ENCODE measurements around the gene AMN1.
"Not testable (repeated sequence)": the region's sequence is repeated elsewhere in the genome, so short reads cannot be mapped to it uniquely, and the experiment has no call there.

The AMN1 gene

GRCh38 chr12:31745242-31745641 is 16.4 kb upstream of the AMN1 start:
- H3K9me2 ChIP-seq (replicated peaks; ENCODE audit: low read depth, low read length) = no peaks in the 10 kb centered on the region
- H3K9ac ChIP-seq (ENCODE audit: low read depth, low read length, poor library complexity, severe bottlenecking) = no peak overlapping the region
- H3K4me1 ChIP-seq (ENCODE audit: insufficient read depth, low read length, poor library complexity, severe bottlenecking) = peaks cover 43% of the 10 kb centered on the region

DNA sequence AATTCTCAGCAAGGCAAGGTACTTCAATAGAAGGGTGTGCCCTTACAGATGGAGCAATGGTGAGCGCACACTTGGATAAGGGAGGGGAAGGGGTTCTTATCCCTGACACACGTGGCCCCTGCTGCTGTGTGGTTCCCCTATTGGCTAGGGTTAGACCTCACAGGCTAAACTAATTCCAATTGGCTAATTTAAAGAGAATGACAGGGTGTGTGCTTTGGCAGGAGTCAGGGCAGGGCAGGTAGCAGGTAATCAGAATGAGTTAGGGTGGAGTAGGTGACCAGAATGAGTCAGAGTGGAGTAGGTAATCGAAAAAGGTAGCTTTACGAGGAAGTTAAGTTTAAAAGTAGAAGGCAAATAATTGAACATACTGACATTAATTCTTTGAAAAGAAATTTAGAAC is 15.5 kb upstream of the AMN1 start:
- not testable (repeated sequence) for H3K4me3 ChIP-seq (ENCODE audit: low read length, poor library complexity, severe bottlenecking); H2AFZ ChIP-seq (ENCODE audit: low read length); H3K9ac ChIP-seq (ENCODE audit: low read depth, low read length, poor library complexity, severe bottlenecking); H3K79me2 ChIP-seq (ENCODE audit: insufficient read depth, low read length); H3K9me2 ChIP-seq (replicated peaks; ENCODE audit: low read depth, low read length); H3K4me2 ChIP-seq (ENCODE audit: low read depth, low read length, poor library complexity, severe bottlenecking); H3K27me3 ChIP-seq (ENCODE audit: insufficient read depth, low read length, poor library complexity, severe bottlenecking); H4K20me1 ChIP-seq (ENCODE audit: insufficient read depth, low read length, poor library complexity, severe bottlenecking); H3K36me3 ChIP-seq (ENCODE audit: insufficient read depth, low read length); H3F3A ChIP-seq (ENCODE audit: low read depth); H3K9me3 ChIP-seq (ENCODE audit: insufficient read depth, low read depth, low read length)
- peaks cover 43% of the 10 kb centered on the region for H3K4me1 ChIP-seq (ENCODE audit: insufficient read depth, low read length, poor library complexity, severe bottlenecking)

More at GRCh38 chr12:31745242-31745641, 16.4 kb upstream of the AMN1 start:
- Histone ChIP-seq H3K9me3 (ENCODE audit: insufficient read depth, low read depth, low read length) (peaks cover 5% of the 10 kb centered on the region; the same call in 1 of the 2 replicates), H4K20me1 (ENCODE audit: insufficient read depth, low read length, poor library complexity, severe bottlenecking) (no peaks in the 10 kb centered on the region), H3K36me3 (ENCODE audit: insufficient read depth, low read length) (no peaks in the 10 kb centered on the region), H3K79me2 (ENCODE audit: insufficient read depth, low read length) (no peaks in the 10 kb centered on the region), H3K27me3 (ENCODE audit: insufficient read depth, low read length, poor library complexity, severe bottlenecking) (no peaks in the 10 kb centered on the region), H2AFZ (ENCODE audit: low read length) (no peak overlapping the region), H3K4me3 (ENCODE audit: low read length, poor library complexity, severe bottlenecking) (no peak overlapping the region), H3F3A (ENCODE audit: low read depth) (peaks cover 4% of the 10 kb centered on the region; the same call in 1 of the 2 replicates), H3K4me2 (ENCODE audit: low read depth, low read length, poor library complexity, severe bottlenecking) (no peak overlapping the region)
- no peak for TF ChIP-seq EZH2phosphoT487 (IDR thresholded peaks at IDR 0.05; ENCODE audit: borderline replicate concordance)

DNA sequence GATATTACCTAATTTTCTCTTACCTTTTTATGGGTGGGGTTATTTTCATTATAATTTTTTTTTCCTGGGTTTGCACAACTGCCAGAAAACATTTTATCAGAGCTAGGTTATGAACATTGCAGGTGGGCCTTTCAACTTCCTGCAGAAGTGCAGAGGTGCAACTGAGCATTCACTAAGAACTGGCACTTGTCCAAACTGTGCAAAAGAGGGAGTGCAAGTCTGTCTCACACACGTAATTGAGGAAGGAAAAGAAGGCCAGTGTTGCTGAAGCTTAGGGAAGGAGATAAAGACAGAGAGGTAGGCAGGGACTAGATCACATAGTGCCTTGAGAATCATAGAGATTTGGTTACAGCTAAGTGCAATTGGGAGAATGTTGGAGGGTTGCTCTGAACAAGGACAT is 14.1 kb upstream of the AMN1 start:
- H3K4me2 ChIP-seq (ENCODE audit: low read depth, low read length, poor library complexity, severe bottlenecking) = peak overlapping the region; percentile 6
- H3K4me1 ChIP-seq (ENCODE audit: insufficient read depth, low read length, poor library complexity, severe bottlenecking) = peaks cover 42% of the 10 kb centered on the region

GRCh38 chr12:31740628-31741027 is 11.8 kb upstream of the AMN1 start:
- H3K4me3 ChIP-seq (ENCODE audit: low read length, poor library complexity, severe bottlenecking) = no peak overlapping the region
- no peaks in the 10 kb centered on the region for H3K36me3 ChIP-seq (ENCODE audit: insufficient read depth, low read length)
- H3K9me2 ChIP-seq (replicated peaks; ENCODE audit: low read depth, low read length) = no peaks in the 10 kb centered on the region
- H3K27me3 ChIP-seq (ENCODE audit: insufficient read depth, low read length, poor library complexity, severe bottlenecking) = no peaks in the 10 kb centered on the region
- TF ChIP-seq, protein P1, sequence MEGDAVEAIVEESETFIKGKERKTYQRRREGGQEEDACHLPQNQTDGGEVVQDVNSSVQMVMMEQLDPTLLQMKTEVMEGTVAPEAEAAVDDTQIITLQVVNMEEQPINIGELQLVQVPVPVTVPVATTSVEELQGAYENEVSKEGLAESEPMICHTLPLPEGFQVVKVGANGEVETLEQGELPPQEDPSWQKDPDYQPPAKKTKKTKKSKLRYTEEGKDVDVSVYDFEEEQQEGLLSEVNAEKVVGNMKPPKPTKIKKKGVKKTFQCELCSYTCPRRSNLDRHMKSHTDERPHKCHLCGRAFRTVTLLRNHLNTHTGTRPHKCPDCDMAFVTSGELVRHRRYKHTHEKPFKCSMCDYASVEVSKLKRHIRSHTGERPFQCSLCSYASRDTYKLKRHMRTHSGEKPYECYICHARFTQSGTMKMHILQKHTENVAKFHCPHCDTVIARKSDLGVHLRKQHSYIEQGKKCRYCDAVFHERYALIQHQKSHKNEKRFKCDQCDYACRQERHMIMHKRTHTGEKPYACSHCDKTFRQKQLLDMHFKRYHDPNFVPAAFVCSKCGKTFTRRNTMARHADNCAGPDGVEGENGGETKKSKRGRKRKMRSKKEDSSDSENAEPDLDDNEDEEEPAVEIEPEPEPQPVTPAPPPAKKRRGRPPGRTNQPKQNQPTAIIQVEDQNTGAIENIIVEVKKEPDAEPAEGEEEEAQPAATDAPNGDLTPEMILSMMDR (conservative IDR thresholded peaks at IDR 0.05; ENCODE audit: low read length) = no peak
- TF ChIP-seq EZH2phosphoT487 (IDR thresholded peaks at IDR 0.05; ENCODE audit: borderline replicate concordance) = no peak
- peak overlapping the region; percentile 80 for H2AFZ ChIP-seq (ENCODE audit: low read length)
- H3K79me2 ChIP-seq (ENCODE audit: insufficient read depth, low read length) = no peaks in the 10 kb centered on the region
- H3K4me1 ChIP-seq (ENCODE audit: insufficient read depth, low read length, poor library complexity, severe bottlenecking) = peaks cover 49% of the 10 kb centered on the region
- peak overlapping the region; percentile 2 for H3K9ac ChIP-seq (ENCODE audit: low read depth, low read length, poor library complexity, severe bottlenecking)
- H3F3A ChIP-seq (ENCODE audit: low read depth) = peaks cover 4% of the 10 kb centered on the region; the same call in 1 of the 2 replicates
- no peaks in the 10 kb centered on the region for H3K9me3 ChIP-seq (ENCODE audit: insufficient read depth, low read depth, low read length)
- peak overlapping the region; percentile 65 for H3K4me2 ChIP-seq (ENCODE audit: low read depth, low read length, poor library complexity, severe bottlenecking)
- no peaks in the 10 kb centered on the region for H4K20me1 ChIP-seq (ENCODE audit: insufficient read depth, low read length, poor library complexity, severe bottlenecking)

More for the DNA sequence above, 14.1 kb upstream of the AMN1 start:
- no peaks in the 10 kb centered on the region for H3K27me3 ChIP-seq (ENCODE audit: insufficient read depth, low read length, poor library complexity, severe bottlenecking)
- no peaks in the 10 kb centered on the region for H3K9me3 ChIP-seq (ENCODE audit: insufficient read depth, low read depth, low read length)
- no peaks in the 10 kb centered on the region for H3K9me2 ChIP-seq (replicated peaks; ENCODE audit: low read depth, low read length)
- H3K79me2 ChIP-seq (ENCODE audit: insufficient read depth, low read length) = no peaks in the 10 kb centered on the region
- H3F3A ChIP-seq (ENCODE audit: low read depth) = peaks cover 4% of the 10 kb centered on the region; the same call in 1 of the 2 replicates
- TF ChIP-seq, protein P1 (conservative IDR thresholded peaks at IDR 0.05; ENCODE audit: low read length) = no peak
- no peak for TF ChIP-seq EZH2phosphoT487 (IDR thresholded peaks at IDR 0.05; ENCODE audit: borderline replicate concordance)
- H3K9ac ChIP-seq (ENCODE audit: low read depth, low read length, poor library complexity, severe bottlenecking) = no peak overlapping the region
- no peaks in the 10 kb centered on the region for H4K20me1 ChIP-seq (ENCODE audit: insufficient read depth, low read length, poor library complexity, severe bottlenecking)
- no peaks in the 10 kb centered on the region for H3K36me3 ChIP-seq (ENCODE audit: insufficient read depth, low read length)
- no peak overlapping the region for H2AFZ ChIP-seq (ENCODE audit: low read length)
- H3K4me3 ChIP-seq (ENCODE audit: low read length, poor library complexity, severe bottlenecking) = no peak overlapping the region

Measured in Loucy (cell line).